ENCODE data around the gene ALK. TPM values are rescaled to one million over a fixed set of nuclear protein-coding genes. Genes with fewer than 3 reads are reported as not detected.

The ALK gene
- polyA plus RNA-seq, 2 of the 4 experiments (the other 2 are of a cell fraction) = not detected

DNA sequence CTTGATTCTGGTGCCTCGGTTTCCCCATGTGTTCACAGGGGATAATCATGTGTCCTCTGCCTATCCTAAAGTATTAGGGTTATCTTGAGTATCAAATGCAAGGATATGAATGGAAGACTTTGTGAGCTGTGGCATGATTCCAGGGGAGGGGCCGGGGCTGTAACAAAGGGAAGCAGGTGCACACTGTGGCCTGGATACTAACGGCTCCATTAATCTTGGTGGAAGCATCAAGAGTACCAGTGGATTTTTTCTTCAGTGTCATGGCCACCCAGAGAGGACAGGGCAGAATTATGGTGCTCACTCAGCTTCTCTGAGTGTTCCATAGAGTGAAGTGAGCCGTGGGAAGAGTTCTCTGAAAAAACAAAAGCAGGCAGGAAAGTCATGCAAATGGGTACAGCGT lies 320.1 kb downstream of the ALK start:
- Histone ChIP-seq H3K4me2 (no peak overlapping the region), H3K4me1 (no peaks in the 10 kb centered on the region), H3K27ac (no peak overlapping the region), H3K9me3 (no peaks in the 10 kb centered on the region), H3K4me3 (no peak overlapping the region)
- FAIRE-seq (no peak), DNase-seq (ENCODE audit: low read depth in 1 of 2, low spot score in 1 of 2) (no peak), ATAC-seq (no peak)
- TF ChIP-seq RCOR1 (IDR thresholded peaks at IDR 0.05; ENCODE audit: low read depth, low read length) (no peak), HOXA7 (CRISPR knock-in tag; IDR thresholded peaks at IDR 0.05) (no peak), MAFK (IDR thresholded peaks at IDR 0.05; ENCODE audit: partially characterized antibody) (no peak), JUN (IDR thresholded peaks at IDR 0.05) (no peak), SMC3 (IDR thresholded peaks at IDR 0.05) (no peak), NFE2L2 (conservative IDR thresholded peaks at IDR 0.05; ENCODE audit: low read length) (no peak)
- 4% methylated on average over 5 of the region's 5 CpGs for WGBS (ENCODE audit: missing lambda C conversion rate)
- ChIA-PET POLR2A (no interaction called here), CTCF (no interaction called here)

DNA sequence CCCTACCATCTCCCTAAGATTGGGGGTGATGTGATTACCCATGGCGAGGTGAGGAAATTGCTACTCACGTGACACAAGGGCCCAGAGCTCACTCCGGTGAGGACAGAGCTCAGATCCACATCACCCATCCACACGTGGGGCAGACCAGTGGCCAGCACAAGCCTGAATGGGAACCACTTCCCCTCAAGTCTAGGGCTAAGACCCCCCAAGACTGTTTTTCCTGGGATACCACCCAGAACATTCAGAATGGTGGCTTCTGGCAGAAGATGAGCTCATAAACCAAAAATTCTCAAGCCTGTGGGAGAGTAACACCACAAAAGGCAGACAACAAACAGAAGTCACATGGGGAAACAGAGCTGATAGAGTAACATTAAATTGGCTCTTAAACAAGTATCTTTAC lies 321.4 kb downstream of the ALK start:
- no peak for FAIRE-seq
- no peaks in the 10 kb centered on the region for H3K4me1 ChIP-seq
- no peak overlapping the region for H3K27ac ChIP-seq
- TF ChIP-seq, protein P1, sequence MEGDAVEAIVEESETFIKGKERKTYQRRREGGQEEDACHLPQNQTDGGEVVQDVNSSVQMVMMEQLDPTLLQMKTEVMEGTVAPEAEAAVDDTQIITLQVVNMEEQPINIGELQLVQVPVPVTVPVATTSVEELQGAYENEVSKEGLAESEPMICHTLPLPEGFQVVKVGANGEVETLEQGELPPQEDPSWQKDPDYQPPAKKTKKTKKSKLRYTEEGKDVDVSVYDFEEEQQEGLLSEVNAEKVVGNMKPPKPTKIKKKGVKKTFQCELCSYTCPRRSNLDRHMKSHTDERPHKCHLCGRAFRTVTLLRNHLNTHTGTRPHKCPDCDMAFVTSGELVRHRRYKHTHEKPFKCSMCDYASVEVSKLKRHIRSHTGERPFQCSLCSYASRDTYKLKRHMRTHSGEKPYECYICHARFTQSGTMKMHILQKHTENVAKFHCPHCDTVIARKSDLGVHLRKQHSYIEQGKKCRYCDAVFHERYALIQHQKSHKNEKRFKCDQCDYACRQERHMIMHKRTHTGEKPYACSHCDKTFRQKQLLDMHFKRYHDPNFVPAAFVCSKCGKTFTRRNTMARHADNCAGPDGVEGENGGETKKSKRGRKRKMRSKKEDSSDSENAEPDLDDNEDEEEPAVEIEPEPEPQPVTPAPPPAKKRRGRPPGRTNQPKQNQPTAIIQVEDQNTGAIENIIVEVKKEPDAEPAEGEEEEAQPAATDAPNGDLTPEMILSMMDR (IDR thresholded peaks at IDR 0.05) = no peak
- TF ChIP-seq FOSL2 (IDR thresholded peaks at IDR 0.05) = no peak
- TF ChIP-seq FOSL2 (CRISPR knock-in tag; IDR thresholded peaks at IDR 0.05) = no peak
- no peak for TF ChIP-seq CEBPB (IDR thresholded peaks at IDR 0.05)
- no peak for TF ChIP-seq SREBF2 (IDR thresholded peaks at IDR 0.05)
- no peak for TF ChIP-seq EHF (CRISPR knock-in tag; IDR thresholded peaks at IDR 0.05)
- TF ChIP-seq ZFP36 (IDR thresholded peaks at IDR 0.05; ENCODE audit: borderline replicate concordance, partially characterized antibody) = no peak
- no peak for ATAC-seq
- DNase-seq (ENCODE audit: low read depth in 1 of 2, low spot score in 1 of 2) = no peak
- ChIA-PET CTCF (interaction anchor here (0.6 to 2.1 kb wide), 3 partner anchors 12 to 242 kb away, joined by 3 to 7 read pairs (median 3); no protein-coding TSS in a partner anchor), POLR2A (no interaction called here)
- H3K4me3 ChIP-seq = no peak overlapping the region
- no peaks in the 10 kb centered on the region for H3K9me3 ChIP-seq
- H3K4me2 ChIP-seq = no peak overlapping the region
- 25% methylated on average over 4 of the region's 4 CpGs for WGBS (ENCODE audit: missing lambda C conversion rate)

DNA sequence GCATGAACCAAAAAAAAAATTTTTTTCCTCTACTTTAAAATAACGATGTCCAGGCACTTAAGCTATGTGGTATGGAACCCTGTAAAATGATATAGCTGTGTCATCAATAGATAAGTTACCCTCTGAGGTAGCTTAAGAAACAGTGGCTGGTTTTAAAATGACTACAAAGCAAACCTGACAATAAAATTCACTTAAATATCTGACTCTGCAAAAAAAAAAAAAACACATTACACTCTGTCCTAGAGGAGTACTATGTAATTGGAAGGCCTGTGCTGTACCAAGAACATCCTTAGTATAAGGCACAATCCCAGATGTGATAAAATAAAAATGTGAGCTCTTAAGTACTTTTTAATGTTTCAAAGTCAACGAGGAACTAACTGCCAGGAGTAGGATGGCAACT lies 322.4 kb downstream of the ALK start:
- no peaks in the 10 kb centered on the region for H3K4me1 ChIP-seq
- H3K27ac ChIP-seq = no peak overlapping the region
- ATAC-seq (no peak), DNase-seq (ENCODE audit: low read depth in 1 of 2, low spot score in 1 of 2) (no peak), FAIRE-seq (no peak)
- WGBS (ENCODE audit: missing lambda C conversion rate) = 2% methylated on average over 2 of the region's 2 CpGs
- no peaks in the 10 kb centered on the region for H3K9me3 ChIP-seq
- no peak for TF ChIP-seq HOXB5 (CRISPR knock-in tag; IDR thresholded peaks at IDR 0.05)
- TF ChIP-seq MAFK (IDR thresholded peaks at IDR 0.05; ENCODE audit: partially characterized antibody) = peak; percentile 58
- CTCF ChIA-PET = interaction anchor here (0.7 to 2.1 kb wide), 3 partner anchors 12 to 1153 kb away, joined by 3 to 7 read pairs (median 3); no protein-coding TSS in a partner anchor
- POLR2A ChIA-PET = no interaction called here
- H3K4me3 ChIP-seq = no peak overlapping the region
- no peak overlapping the region for H3K4me2 ChIP-seq

DNA sequence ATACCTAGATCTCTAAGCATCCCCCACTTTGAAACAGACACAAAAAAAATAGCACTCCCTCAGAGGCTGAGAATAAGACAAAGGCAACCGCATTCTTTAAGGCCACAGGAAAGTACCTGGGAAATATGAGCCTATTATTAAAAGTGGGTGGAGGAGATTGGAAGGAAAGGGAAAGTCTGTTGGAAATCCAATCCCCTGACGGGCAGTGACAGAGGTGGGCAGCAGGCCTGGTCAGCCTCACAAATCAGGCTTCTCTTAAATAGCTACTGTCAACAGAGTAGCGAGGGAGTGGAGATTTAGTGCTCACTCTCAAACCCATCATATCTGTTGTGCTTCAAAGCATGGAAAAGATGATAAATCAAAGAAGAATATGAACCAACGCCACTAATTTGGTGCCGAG lies 324.4 kb downstream of the ALK start:
- H3K9me3 ChIP-seq = no peaks in the 10 kb centered on the region

DNA sequence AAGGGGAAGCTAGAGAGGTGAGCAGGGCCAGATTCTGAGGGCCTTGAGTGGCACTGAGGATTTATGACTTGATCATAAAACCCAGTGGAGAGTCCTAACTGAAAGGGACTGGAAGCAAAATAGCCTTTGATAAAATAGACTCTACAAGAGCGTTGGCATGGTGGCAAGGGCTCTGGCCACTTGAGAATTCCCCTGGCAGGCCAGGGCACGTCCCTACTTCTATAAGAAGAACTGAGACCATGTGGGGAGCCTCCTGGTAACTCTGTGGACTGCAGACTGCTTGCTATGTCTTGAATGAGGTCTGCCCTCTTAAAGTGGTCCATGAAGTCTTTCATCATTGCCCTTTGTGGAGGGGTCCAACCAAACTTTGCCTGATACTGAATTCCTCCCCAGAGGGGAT lies 324.8 kb downstream of the ALK start:
- no peaks in the 10 kb centered on the region for H3K9me3 ChIP-seq

More for the DNA sequence above, 324.4 kb downstream of the ALK start:
- 22% methylated on average over 5 of the region's 5 CpGs for WGBS (ENCODE audit: missing lambda C conversion rate)
- no peak for ATAC-seq
- Histone ChIP-seq H3K27ac (no peak overlapping the region), H3K4me2 (no peak overlapping the region), H3K4me3 (no peak overlapping the region), H3K4me1 (no peaks in the 10 kb centered on the region)
- CTCF ChIA-PET = no interaction called here
- no peak for FAIRE-seq
- POLR2A ChIA-PET = no interaction called here
- TF ChIP-seq GATA3 (IDR thresholded peaks at IDR 0.05; ENCODE audit: borderline replicate concordance) (no peak), SREBF2 (IDR thresholded peaks at IDR 0.05) (no peak)
- no peak for DNase-seq (ENCODE audit: low read depth in 1 of 2, low spot score in 1 of 2)

More for the DNA sequence above, 324.8 kb downstream of the ALK start:
- no peak overlapping the region for H3K4me3 ChIP-seq
- no peaks in the 10 kb centered on the region for H3K4me1 ChIP-seq
- H3K4me2 ChIP-seq = no peak overlapping the region
- H3K27ac ChIP-seq = no peak overlapping the region
- POLR2A ChIA-PET = no interaction called here
- 0% methylated on average over 2 of the region's 2 CpGs for WGBS (ENCODE audit: missing lambda C conversion rate)
- FAIRE-seq (no peak), ATAC-seq (no peak), DNase-seq (ENCODE audit: low read depth in 1 of 2, low spot score in 1 of 2) (no peak)
- CTCF ChIA-PET = interaction anchor here (1.4 kb wide), 1 partner anchor 11 kb away, joined by 3 read pairs; no protein-coding TSS in a partner anchor
- no peak for TF ChIP-seq HEYL (CRISPR knock-in tag; IDR thresholded peaks at IDR 0.05)

Data from A549 (cell line).